Esophagus muscularis mucosa (tissue), 4 donors: Measurements from ENCODE around the gene VSIG10. TPM values are rescaled to one million over a fixed set of nuclear protein-coding genes. Genes with fewer than 3 reads are reported as not detected.
"Not testable (repeated sequence)": the region's sequence is repeated elsewhere in the genome, so short reads cannot be mapped to it uniquely, and the experiment has no call there.

Experiments used
- DNase-seq: peaks from one replicate; pipeline ENCODE4 v3.0.0-alpha.2; 2017; ENCODE audit errors: extremely low spot score
- H3K27ac ChIP-seq, 4 donors: fragments of 200-600 bp; sonication (generic); replicated peaks in 1 of 4; 1 replicate in 3 of 4; 2 replicates in 1 of 4; pipeline ENCODE4 v1.5.1; 2016 to 2019; ENCODE audit warnings: mild to moderate bottlenecking in 1 of 4
- H3K27me3 ChIP-seq, 4 donors: fragments of 200-600 bp; sonication (generic); one replicate each; pipeline versions ENCODE4 v1.5.1 to v1.6.0; 2016 to 2019
- H3K36me3 ChIP-seq, 4 donors: fragments of 200-600 bp; sonication (generic); one replicate each; pipeline ENCODE4 v1.5.1; 2016 to 2019
- H3K4me1 ChIP-seq, 4 donors: fragments of 200-600 bp; sonication (generic); one replicate each; pipeline ENCODE4 v1.5.1; 2016 to 2019
- H3K4me3 ChIP-seq, 4 donors: fragments of 200-600 bp; sonication (generic); 1 replicate in 2 of 4; 2 replicates in 2 of 4; pipeline ENCODE4 v1.5.1; 2016 to 2019; ENCODE audit warnings: mild to moderate bottlenecking in 4 of 4, moderate library complexity in 1 of 4
- H3K9me3 ChIP-seq, 4 donors: fragments of 200-600 bp; sonication (generic); 1 replicate in 3 of 4; 2 replicates in 1 of 4; pipeline ENCODE4 v1.5.1; 2016 to 2019
- CTCF ChIP-seq, 3 experiments: fragments of 200-600 bp in 2 of 3; fragments of 450-650 bp in 1 of 3; sonication (generic) in 2 of 3; IDR thresholded peaks; one replicate each; pipeline ENCODE4 v1.5.1; 2017 to 2019; ENCODE audit warnings: antibody characterized with exemption in 3 of 3, mild to moderate bottlenecking in 2 of 3, moderate library complexity in 1 of 3
- EP300 ChIP-seq: sonication (generic); formaldehyde crosslinking; IDR thresholded peaks from one replicate; pipeline ENCODE4 v1.6.1; 2017; ENCODE audit warnings: antibody characterized with exemption
- POLR2A ChIP-seq: fragments of 450-650 bp; IDR thresholded peaks from one replicate; pipeline ENCODE4 v1.6.1; 2017; ENCODE audit warnings: antibody characterized with exemption, moderate library complexity, mild to moderate bottlenecking, low read depth
- POLR2AphosphoS5 ChIP-seq, 2 donors: sonication (generic); formaldehyde crosslinking; IDR thresholded peaks; one replicate each; pipeline ENCODE4 v1.6.1; 2017; ENCODE audit warnings: antibody characterized with exemption in 2 of 2
- WGBS: methylation state at CpG from one replicate; pipeline ENCODE4 v1.1.5; 2018; 5-methylcytosine and 5-hydroxymethylcytosine counted together
- intact Hi-C: fragments of 100-400 bp; cut with DNase I; formaldehyde crosslinking; loops from one replicate; pipeline ENCODE4 v1.15.1; 2023
- total RNA-seq, 4 donors: library from RNA; depleted of rRNA; stranded (reverse); fragments of >200 nt; gene quantifications; one replicate each; pipeline versions ENCODE4 v1.1.0 to v1.2.1, GENCODE V29; 2016

VSIG10 gene
- total RNA-seq, 4 donors from 2014 or later, result 14.1 to 71.7 (median 22.0) TPM

- Histone ChIP-seq H3K4me3 (no peak overlapping the region), H3K27me3 (no peaks in the 10 kb centered on the region), H3K27ac (no peak overlapping the region), H3K36me3 (peaks cover 11 to 49% (median 42%) of the 10 kb centered on the region in 4 donors), H3K9me3 (peaks cover 0 to 6% (median 0%) of the 10 kb centered on the region in 4 donors), H3K4me1 (no peaks in the 10 kb centered on the region)
- WGBS, result 81% methylated on average over 9 of the region's 9 CpGs
- no peak for TF ChIP-seq EP300
- TF ChIP-seq POLR2AphosphoS5 (IDR thresholded peaks at IDR 0.05), result no peak
- no peak for TF ChIP-seq CTCF (IDR thresholded peaks at IDR 0.05)
- no peak for TF ChIP-seq POLR2A
- DNase-seq, result no peak
- intact Hi-C loops, result no loop called here
Observed at GRCh38 chr12:118082161-118082560, 21.6 kb downstream of the VSIG10 start.

GRCh38 chr12:118081521-118081920 lies 22.3 kb downstream of the VSIG10 start:
- H3K27ac ChIP-seq, H3K4me1 ChIP-seq, H3K9me3 ChIP-seq, intact Hi-C loops, H3K27me3 ChIP-seq, DNase-seq, H3K4me3 ChIP-seq: not testable (repeated sequence)
- peaks cover 11 to 51% (median 44%) of the 10 kb centered on the region in 4 donors for H3K36me3 ChIP-seq
- WGBS, result 93% methylated on average over 9 of the region's 9 CpGs

- TF ChIP-seq CTCF (IDR thresholded peaks at IDR 0.05), result no peak
- no peak for TF ChIP-seq EP300
- TF ChIP-seq POLR2A, result no peak
- no peak for TF ChIP-seq POLR2AphosphoS5 (IDR thresholded peaks at IDR 0.05)
- H3K4me1 ChIP-seq, result no peaks in the 10 kb centered on the region
- H3K4me3 ChIP-seq, result no peak overlapping the region
- DNase-seq, result no peak
- H3K9me3 ChIP-seq, result peaks cover 0 to 6% (median 0%) of the 10 kb centered on the region in 4 donors
- no peak overlapping the region for H3K27ac ChIP-seq
- H3K36me3 ChIP-seq, result peaks cover 5 to 36% (median 20%) of the 10 kb centered on the region in 4 donors
- no peaks in the 10 kb centered on the region for H3K27me3 ChIP-seq
- intact Hi-C loops, result no loop called here
- WGBS, result 86% methylated on average over 4 of the region's 4 CpGs
Observed at GRCh38 chr12:118073768-118074167, 30.0 kb downstream of the VSIG10 start.

GRCh38 chr12:118070650-118071049 lies 33.2 kb downstream of the VSIG10 start:
- no peaks in the 10 kb centered on the region for H3K9me3 ChIP-seq

GRCh38 chr12:118068445-118068844 lies 35.4 kb downstream of the VSIG10 start:
- TF ChIP-seq EP300, result no peak
- TF ChIP-seq POLR2AphosphoS5 (IDR thresholded peaks at IDR 0.05), result no peak
- no peak for TF ChIP-seq POLR2A
- no peak for TF ChIP-seq CTCF (IDR thresholded peaks at IDR 0.05)
- Histone ChIP-seq H3K27me3 (no peaks in the 10 kb centered on the region), H3K36me3 (peaks cover 0 to 11% (median 4%) of the 10 kb centered on the region in 4 donors), H3K27ac (no peak overlapping the region), H3K4me1 (peaks cover 0 to 11% (median 6%) of the 10 kb centered on the region in 4 donors), H3K9me3 (no peaks in the 10 kb centered on the region), H3K4me3 (no peak overlapping the region)
- intact Hi-C loops, result no loop called here
- DNase-seq, result no peak
- 94% methylated on average over 2 of the region's 2 CpGs for WGBS

More at GRCh38 chr12:118070650-118071049, 33.2 kb downstream of the VSIG10 start:
- H3K27ac ChIP-seq, result no peak overlapping the region
- intact Hi-C loops, result no loop called here
- no peaks in the 10 kb centered on the region for H3K27me3 ChIP-seq
- WGBS, result 94% methylated on average over 3 of the region's 3 CpGs
- no peak for DNase-seq
- no peak for TF ChIP-seq CTCF (IDR thresholded peaks at IDR 0.05)
- no peak overlapping the region for H3K4me3 ChIP-seq
- H3K4me1 ChIP-seq, result no peaks in the 10 kb centered on the region
- H3K36me3 ChIP-seq, result peaks cover 0 to 15% (median 4%) of the 10 kb centered on the region in 4 donors
